A549 treated with DMSO at 1 μM for 4 hours (cell line): ENCODE data around the gene KCNK4. TPM values are rescaled to one million over a fixed set of nuclear protein-coding genes. Genes with fewer than 3 reads are reported as not detected.

Experiments used
- total RNA-seq: library from RNA; stranded (reverse); fragments of 200-300 nt; extraction: Qiagen RNA extraction; gene quantifications from 5 replicates; pipeline ENCODE4 v1.2.3, GENCODE V29; 2022; ENCODE audit warnings: low read depth

Gene KCNK4
- total RNA-seq = 0.06 to 0.07 TPM in 2 of 5 replicates, not detected in the others

DNA sequence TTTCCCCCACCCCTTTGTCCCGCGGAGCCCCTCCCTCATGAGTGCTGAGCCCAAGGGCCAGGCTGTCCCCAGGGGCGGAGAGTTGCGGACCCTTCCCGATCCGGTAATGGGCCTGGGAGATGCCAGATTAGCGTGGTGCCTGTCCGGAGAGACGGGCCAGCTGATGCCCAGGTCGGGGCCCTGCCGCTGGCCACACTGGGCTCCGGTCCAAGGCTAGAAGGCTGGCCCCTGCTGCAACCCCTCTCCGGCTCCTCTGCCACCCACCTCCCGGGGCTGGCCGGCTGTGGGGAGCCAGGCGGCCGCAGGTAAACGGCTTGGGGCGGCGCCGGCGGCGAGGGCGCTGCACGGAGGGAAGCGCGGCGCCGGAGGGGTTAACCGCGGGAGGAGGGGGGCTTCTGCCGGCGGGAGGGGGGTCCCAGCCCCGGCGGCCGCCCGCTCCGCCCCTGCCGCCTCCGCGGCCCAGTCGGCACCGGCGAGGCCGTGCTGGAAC lies at the start of gene KCNK4:
Gene KCNK4 (plus strand): TSS at position 41 of the 490 bp plus-strand sequence. CDS start 1,717 bp downstream, outside the sequence.

DNA sequence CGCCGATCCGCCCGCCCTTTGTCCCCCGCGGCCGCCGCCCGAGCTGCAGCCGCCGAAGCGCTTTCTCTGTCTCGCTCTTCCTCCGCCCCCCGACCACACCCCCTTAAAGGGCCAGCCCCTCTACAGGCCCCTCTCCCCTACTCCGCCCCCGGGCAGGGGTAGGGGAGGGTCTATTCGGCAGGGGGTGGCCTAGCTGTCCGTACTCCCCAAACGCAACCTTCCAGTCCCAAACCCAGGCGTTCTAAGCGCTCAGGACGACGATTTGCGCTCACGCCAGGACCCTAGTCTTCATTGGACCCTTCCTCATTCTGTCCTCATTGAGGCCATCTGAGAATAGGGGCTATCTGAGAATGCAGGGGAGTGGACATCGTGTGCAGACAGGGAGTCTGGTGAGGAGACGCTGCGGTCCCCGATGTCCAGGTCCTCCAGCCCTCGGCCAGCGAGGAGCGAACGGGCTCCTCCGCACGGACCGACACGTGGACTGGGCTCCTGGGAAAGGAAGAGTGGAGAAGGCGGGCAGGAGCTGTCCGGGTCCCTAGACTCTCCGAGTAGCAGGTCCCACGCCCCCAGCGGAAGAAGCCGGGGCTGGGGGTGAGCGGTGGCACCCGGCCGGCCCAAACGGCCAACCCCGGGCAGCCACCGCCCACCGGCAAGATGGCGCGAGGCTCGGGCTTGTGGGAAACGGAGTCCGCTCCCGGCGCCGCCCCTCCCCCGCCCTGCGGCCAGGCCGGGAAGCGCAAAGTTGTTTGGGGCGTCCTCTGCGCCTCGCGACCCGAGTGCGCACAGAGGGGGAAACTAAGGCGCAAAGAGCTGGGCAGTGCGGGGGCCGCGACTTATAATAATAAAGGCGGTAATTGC lies 44.0 kb upstream of the KCNK4 start, which contains the start of gene PPP1R14B:
Gene PPP1R14B (minus strand): TSS at position 73 of the 858 bp plus-strand sequence. CDS start 270 bp downstream, outside the sequence.

DNA sequence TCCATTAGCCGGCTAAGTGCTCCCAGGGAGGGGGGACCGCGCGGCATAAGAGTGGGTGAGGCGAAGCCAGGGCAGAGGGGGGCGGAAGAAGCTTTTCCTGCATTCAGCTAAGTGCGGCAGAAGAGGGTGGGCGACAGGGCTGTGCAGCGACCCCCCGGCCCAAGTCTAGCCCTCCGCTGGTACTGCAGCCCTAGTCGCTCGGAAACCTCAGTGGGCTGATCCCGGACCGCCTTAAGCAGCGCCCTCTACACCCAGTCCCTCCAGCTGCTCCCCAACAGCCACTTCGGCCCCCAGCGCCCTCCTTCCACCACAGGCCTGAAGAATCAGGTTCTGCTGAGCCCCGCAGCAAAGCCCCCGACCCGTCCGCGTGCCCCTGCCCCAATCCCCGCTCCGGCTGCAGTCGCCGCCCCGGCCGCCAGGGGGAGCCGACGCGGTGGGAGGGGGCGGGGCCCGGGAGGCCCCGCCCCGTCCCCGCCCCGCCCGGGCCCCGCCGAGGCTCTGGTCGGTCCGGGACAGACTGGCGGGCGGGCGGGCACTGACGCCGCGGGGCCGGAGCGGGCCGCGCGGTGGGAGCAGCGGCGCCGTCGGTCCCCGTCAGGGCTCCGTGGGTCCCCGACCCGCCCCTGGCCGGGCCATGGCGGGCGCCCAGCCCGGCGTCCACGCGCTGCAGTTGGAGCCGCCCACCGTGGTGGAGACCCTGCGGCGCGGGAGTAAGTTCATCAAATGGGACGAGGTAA lies 39.9 kb upstream of the KCNK4 start, which contains the start of gene PLCB3:
Gene PLCB3 (plus strand): TSS at position 515 of the 737 bp plus-strand sequence. CDS start 120 bp downstream, at position 635.

DNA sequence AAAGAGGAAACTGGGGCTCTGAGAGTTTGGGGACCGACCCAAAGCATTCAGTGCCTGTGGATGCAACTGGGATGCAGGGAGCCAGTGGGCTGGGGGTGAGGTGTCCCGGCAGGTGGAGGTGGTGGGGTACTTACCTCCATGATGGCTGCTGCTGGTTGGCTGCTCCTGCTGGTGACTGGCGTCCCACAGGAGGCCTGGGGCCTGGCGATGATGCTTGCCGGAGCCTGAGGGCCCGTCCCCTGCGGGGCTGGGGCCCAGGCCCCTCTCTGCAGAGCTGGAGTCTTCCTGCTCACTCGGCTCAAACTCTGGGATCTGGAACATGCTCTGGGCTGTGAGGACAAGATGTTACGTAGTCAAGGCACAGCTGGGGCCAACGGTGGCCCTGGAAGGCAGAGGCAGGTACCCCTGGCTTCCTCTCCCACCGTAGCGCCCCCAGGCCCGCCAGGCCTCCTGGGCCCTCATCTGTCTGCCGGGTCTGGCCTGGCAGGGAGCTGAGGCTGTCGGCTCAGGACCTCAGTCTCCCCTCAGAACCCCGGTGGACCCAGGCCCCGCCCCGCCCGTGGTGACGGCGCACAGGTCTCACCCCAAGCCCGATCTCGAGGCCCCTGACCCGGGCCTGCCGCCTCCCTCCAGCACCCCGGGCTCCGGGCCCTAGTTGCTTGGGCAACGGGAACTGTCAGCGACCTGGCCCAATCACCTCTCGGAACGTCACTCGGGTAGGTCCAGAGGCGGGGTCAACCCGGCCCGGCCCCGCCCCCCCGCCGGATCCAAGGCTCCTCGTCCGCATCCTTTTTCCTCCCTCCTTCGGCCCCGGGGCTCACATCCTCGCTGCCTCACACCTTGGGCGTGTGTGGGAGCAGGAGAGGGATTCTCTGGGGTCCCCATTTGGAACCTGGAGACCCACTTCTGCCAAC lies 6.8 kb upstream of the KCNK4 start, which contains the start of gene BAD:
Gene BAD (minus strand): TSS at position 618 of the 914 bp plus-strand sequence. CDS start 297 bp downstream, at position 321.

DNA sequence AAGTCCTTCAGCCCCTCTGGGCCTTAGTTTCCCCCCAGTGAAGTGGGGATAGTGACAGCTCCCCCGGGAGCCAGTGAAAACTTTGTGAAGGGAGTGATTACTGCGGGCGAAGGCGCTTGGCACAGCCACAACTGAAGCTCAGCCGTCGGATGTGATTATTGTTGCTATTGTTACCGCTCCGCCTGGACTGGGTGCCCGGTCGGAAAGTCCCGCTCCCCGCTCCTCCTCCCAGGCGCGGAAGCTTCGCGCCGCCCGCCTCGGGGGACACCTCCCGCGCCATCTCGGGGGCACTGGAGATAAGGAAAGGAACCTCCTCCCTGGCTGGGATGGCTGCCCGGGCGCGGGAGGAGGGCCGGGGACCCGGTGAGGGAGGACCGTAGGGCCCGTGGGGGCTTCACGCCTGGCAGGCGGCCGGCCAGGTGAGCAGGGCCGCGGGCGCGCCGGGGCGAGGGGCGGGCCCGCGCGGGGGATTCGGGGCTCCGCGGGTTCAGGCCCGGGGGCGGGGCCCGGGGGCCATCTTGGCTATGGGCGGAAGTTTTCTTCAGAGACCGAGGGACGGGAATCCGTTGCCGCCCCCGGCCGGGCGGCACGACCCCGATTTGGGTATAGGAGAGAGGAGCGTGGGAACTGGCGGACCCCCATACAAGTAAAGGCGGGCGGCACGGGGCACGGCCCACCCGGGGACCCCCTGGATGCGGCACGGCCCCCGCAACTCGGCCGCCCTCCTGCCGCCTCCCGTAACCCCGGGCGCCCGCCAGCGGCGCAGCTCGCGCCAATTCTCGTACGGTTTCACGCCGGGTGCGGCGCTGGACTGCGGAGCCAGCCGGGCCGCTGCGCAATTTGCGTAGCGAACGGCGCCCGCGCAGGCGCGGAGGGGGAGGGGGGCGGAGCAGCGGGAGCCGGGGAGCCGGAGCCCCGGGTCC lies 5.9 kb upstream of the KCNK4 start, which contains the start of gene GPR137:
Gene GPR137 (plus strand): TSS at position 887 of the 923 bp plus-strand sequence. CDS start 677 bp downstream, outside the sequence.

DNA sequence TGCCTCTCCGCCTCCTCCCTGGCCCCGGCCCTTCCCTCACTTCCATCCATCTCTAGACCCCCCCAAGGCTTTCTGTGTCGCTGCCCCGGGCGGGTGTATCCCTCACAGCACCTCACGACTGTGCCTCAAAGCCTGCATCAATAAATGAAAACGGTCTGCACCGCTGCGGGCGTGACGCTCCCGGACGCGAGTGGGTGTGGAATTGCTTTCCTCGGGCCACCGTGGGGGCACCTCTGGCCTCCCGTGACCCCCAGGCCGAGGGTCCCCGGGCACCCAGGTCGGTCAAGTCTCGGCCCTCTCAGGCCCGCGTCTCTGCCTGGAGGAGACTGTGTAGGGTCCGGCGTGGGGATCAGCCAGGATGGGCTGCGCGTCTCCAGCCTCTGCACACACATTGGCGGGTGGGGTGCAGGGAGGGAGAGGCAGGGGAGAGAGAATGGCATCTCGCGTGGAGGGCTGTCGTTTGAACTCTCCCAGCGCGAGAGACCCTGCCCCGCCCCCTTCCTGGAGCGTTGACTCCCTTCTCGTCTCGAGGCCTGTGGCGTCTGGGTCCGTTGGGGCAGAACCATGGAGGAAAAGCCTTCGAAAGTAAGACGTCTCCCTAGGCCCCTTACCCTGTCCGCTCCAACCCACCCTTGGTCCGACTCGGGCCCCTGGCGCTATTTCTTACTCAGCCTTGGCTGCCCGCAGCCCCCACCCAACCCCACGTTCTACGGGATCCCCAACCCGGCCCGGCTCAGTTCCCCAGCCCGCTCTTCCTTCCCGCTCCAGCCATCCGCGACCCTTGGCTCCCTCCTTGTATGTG lies 8.9 kb downstream of the KCNK4 start, which contains the start of gene CATSPERZ:
Gene CATSPERZ (plus strand): TSS at position 512 of the 802 bp plus-strand sequence. CDS start 53 bp downstream, at position 565.

DNA sequence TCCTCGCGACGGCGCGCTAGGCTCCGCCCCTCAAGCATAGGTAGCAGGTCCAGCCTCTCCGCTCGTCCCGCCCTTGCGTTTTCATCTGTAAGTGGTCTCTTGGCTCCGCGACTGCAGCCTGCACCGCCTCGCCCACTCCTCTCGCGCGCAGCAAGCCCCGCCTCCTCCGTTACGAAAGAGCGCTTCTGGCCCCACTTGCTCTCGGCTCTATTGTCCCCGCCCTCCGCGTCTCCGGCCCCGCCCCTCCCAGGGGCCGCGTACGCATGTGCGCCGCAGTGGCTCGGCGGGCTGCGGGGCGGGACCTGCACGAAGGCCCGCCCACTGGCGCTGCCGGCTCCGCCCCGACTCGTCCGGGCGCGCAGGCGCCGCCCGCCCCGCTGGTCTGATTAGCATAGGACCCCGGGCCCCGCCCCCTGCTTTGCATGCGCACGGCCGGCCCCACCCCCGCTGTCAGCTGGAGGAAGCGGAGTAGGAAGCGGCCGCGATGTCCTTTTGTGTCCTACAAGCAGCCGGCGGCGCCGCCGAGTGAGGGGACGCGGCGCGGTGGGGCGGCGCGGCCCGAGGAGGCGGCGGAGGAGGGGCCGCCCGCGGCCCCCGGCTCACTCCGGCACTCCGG lies 14.1 kb downstream of the KCNK4 start, which contains the start of gene ESRRA:
Gene ESRRA (plus strand): TSS at position 450 of the 616 bp plus-strand sequence. CDS start 1,656 bp downstream, outside the sequence.

DNA sequence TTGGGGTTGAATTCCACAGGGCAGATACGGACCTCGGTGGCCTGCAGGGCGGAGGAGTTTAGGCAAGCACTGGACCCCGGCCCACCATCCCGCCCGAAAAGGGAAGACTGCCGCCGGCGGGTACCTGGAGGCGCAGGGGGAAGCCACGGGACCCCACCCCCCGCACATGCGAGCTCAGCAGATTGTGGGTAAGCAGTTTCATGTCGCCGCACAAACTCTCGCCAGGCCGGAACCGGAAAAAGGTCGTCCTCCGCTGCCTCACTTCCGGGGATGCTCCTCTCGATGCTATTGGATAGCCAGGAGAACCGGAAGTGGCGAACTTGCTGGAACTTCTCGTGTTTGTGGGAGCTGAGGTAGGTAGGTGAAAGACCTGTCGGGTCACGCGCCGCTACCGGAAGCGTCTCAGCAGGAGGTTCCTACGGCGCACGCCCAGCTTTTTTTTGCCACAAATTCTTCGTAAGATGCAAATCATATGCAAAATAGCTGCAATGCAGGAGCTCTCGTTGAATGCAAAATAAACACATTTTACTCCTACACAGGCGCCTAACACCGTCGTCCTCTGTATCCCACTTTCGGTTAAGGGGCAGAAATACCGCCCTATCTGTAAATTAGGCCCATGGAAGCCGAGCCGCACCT lies 26.3 kb downstream of the KCNK4 start, which contains the start of gene TRMT112:
Gene TRMT112 (minus strand): TSS at position 235 of the 636 bp plus-strand sequence. CDS start 33 bp downstream, at position 202.

DNA sequence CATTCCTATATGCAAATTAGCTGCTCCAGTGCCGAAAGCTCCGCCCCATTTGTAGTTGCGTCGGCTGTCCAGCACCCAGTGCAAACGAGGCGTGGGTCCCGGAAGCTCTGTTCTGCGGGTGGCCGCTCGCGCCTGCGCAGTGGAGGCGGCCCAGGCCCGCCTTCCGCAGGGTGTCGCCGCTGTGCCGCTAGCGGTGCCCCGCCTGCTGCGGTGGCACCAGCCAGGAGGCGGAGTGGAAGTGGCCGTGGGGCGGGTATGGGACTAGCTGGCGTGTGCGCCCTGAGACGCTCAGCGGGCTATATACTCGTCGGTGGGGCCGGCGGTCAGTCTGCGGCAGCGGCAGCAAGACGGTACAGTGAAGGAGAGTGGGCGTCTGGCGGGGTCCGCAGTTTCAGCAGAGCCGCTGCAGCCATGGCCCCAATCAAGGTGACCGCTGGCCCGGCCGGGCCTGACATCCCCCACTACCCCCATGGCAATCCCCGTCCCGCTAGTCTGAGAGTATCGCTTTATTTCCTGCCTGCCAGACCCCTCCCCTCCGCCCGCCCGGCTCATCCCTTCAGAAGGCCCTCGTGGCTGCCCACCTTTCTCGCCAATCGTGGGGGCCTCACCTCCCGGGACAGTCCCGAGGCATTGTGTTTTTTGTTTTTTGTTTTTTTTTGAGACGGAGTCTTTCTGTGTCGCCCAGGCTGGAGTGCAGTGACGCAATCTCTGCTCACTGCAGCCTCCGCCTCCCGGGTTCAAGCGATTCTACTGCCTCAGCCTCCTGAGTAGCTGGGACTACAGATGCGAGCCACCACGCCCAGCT lies 27.1 kb downstream of the KCNK4 start, which contains the start of gene PRDX5:
Gene PRDX5 (plus strand): TSS at position 161 of the 805 bp plus-strand sequence. CDS start 95 bp downstream, at position 256.

DNA sequence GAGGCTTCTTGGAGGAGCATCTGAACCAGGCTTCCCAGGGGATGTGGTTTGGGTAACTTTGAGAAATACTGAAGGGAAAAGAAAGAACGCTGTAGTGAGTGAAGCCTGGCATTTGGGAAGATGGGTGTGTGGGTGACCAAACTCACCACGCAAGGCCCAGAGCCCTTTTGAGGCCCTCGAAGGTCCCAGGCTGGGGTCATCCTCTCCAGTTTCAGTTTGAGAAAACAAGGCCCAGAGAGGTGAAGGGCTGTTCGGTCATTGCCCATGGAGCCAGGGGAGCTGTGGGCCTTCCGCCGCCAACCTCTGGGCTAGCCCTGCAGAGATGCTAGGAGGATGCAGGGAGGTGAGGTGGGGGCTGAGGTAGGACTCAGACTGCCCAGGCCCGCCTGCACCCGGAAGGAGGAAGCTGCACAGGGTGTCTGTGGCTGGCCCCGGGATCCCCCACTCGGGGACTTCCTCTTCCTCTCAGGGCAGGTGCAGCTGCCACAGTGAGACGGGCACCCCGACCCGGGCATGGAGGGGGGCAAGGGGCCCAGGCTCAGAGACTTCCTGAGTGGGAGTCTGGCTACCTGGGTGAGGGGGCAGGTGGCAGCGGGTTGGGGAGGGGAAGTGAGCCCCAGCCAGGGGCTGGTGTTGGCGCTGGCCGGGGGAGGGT lies 48.8 kb downstream of the KCNK4 start, which contains the start of gene CCDC88B:
Gene CCDC88B (plus strand): TSS at position 451 of the 655 bp plus-strand sequence. CDS start 63 bp downstream, at position 514.

Other genes starting within 250 kb of the KCNK4 start
- 9.1 to 15.9 TPM (median 14.1 TPM) in 5 replicates for gene MACROD1, start 125.2 kb upstream of the KCNK4 start, total RNA-seq
- gene STIP1, start 105.1 kb upstream of the KCNK4 start, total RNA-seq = 253 to 292 TPM (median 270 TPM) in 5 replicates
- gene FERMT3, start 84.6 kb upstream of the KCNK4 start, total RNA-seq = 0.69 to 3.9 TPM (median 2.0 TPM) in 5 replicates
- gene TRPT1, start 65.1 kb upstream of the KCNK4 start, total RNA-seq = 18.4 to 24.1 TPM (median 22.8 TPM) in 5 replicates
- 32.6 to 40.0 TPM (median 36.4 TPM) in 5 replicates for gene NUDT22, start 65.0 kb upstream of the KCNK4 start, total RNA-seq
- gene DNAJC4, start 60.8 kb upstream of the KCNK4 start, total RNA-seq = 19.9 to 23.1 TPM (median 20.7 TPM) in 5 replicates
- 37.6 to 52.0 TPM (median 50.4 TPM) in 5 replicates for gene VEGFB, start 56.7 kb upstream of the KCNK4 start, total RNA-seq
- 113 to 138 TPM (median 124 TPM) in 5 replicates for gene FKBP2, start 50.2 kb upstream of the KCNK4 start, total RNA-seq
- 234 to 382 TPM (median 354 TPM) in 5 replicates for gene PPP1R14B, start 44.4 kb upstream of the KCNK4 start, total RNA-seq
- gene PLCB3, start 39.8 kb upstream of the KCNK4 start, total RNA-seq = 13.3 to 24.6 TPM (median 20.3 TPM) in 5 replicates
- gene BAD, start 6.6 kb upstream of the KCNK4 start, total RNA-seq = 86.0 to 99.6 TPM (median 94.5 TPM) in 5 replicates
- 31.7 to 57.9 TPM (median 45.8 TPM) in 5 replicates for gene GPR137, start 5.5 kb upstream of the KCNK4 start, total RNA-seq
- 2.2 to 3.1 TPM (median 2.7 TPM) in 5 replicates for gene CATSPERZ, start 9.1 kb downstream of the KCNK4 start, total RNA-seq
- gene ESRRA, start 14.2 kb downstream of the KCNK4 start, total RNA-seq = 45.4 to 70.2 TPM (median 61.2 TPM) in 5 replicates
- gene TRMT112, start 26.3 kb downstream of the KCNK4 start, total RNA-seq = 401 to 459 TPM (median 416 TPM) in 5 replicates
- 411 to 478 TPM (median 438 TPM) in 5 replicates for gene PRDX5, start 26.8 kb downstream of the KCNK4 start, total RNA-seq
- 9.9 to 13.7 TPM (median 12.8 TPM) in 5 replicates for gene CCDC88B, start 48.9 kb downstream of the KCNK4 start, total RNA-seq
- 51.6 to 71.2 TPM (median 63.1 TPM) in 5 replicates for gene RPS6KA4, start 67.9 kb downstream of the KCNK4 start, total RNA-seq